Upper lobe of left lung (tissue), 4 donors: ENCODE results near the gene SNX2.

Experiments used
- CTCF ChIP-seq, 6 experiments: fragments of 450-650 bp in 4 of 6; fragments of 200-600 bp in 2 of 6; sonication (generic) in 2 of 6; IDR thresholded peaks; one replicate each; pipeline ENCODE4 v1.5.1; 2016 to 2019; ENCODE audit warnings: antibody characterized with exemption in 6 of 6
- EP300 ChIP-seq, 4 donors: sonication (generic); formaldehyde crosslinking; IDR thresholded peaks; one replicate each; pipeline ENCODE4 v1.5.1; 2017; ENCODE audit warnings: antibody characterized with exemption in 4 of 4, control low read depth in 2 of 4
- POLR2A ChIP-seq, 4 donors: fragments of 450-650 bp; IDR thresholded peaks; one replicate each; pipeline ENCODE4 v1.5.1; 2016 to 2017; ENCODE audit warnings: antibody characterized with exemption in 4 of 4, mild to moderate bottlenecking in 2 of 4
- POLR2AphosphoS5 ChIP-seq, 2 donors: sonication (generic); formaldehyde crosslinking; IDR thresholded peaks; one replicate each; pipeline ENCODE4 v1.5.1; 2017; ENCODE audit warnings: antibody characterized with exemption in 2 of 2

GRCh38 chr5:122730037-122730436, 44.8 kb upstream of the SNX2 start:
- TF ChIP-seq POLR2A (IDR thresholded peaks at IDR 0.05) (no peak), EP300 (IDR thresholded peaks at IDR 0.05) (no peak), CTCF (IDR thresholded peaks at IDR 0.05) (no peak), POLR2AphosphoS5 (IDR thresholded peaks at IDR 0.05) (no peak)
